Loucy (cell line): Measurements from ENCODE around the gene MDN1.

Source experiments
- H2AFZ ChIP-seq: fragments of 200-600 bp; sonication (generic); 2 replicates; pipeline ENCODE4 v1.6.0; 2016; ENCODE audit warnings: antibody characterized with exemption, mild to moderate bottlenecking, low read length, moderate library complexity
- H3F3A ChIP-seq: fragments of 200-600 bp; 2 replicates; pipeline ENCODE4 v1.6.0; 2016; ENCODE audit warnings: antibody characterized with exemption, low read depth, mild to moderate bottlenecking
- H3K27me3 ChIP-seq: fragments of 200-600 bp; sonication (generic); 2 replicates; pipeline ENCODE4 v1.6.1; 2014; ENCODE audit warnings: low read length, mild to moderate bottlenecking; ENCODE audit not compliant: insufficient read depth, poor library complexity, severe bottlenecking
- H3K36me3 ChIP-seq: fragments of 200-600 bp; sonication (generic); 2 replicates; pipeline ENCODE4 v1.6.1; 2016; ENCODE audit warnings: low read length; ENCODE audit not compliant: insufficient read depth
- H3K4me1 ChIP-seq: fragments of 200-600 bp; sonication (generic); 2 replicates; pipeline ENCODE4 v1.5.1; 2014; ENCODE audit warnings: low read length, mild to moderate bottlenecking; ENCODE audit not compliant: insufficient read depth, poor library complexity, severe bottlenecking
- H3K4me2 ChIP-seq: fragments of 200-600 bp; sonication (generic); 2 replicates; pipeline ENCODE4 v1.6.0; 2014; ENCODE audit warnings: antibody characterized with exemption, low read length, low read depth, mild to moderate bottlenecking; ENCODE audit not compliant: poor library complexity, severe bottlenecking
- H3K4me3 ChIP-seq: fragments of 200-600 bp; sonication (generic); 2 replicates; pipeline ENCODE4 v1.5.1; 2014; ENCODE audit warnings: low read length, mild to moderate bottlenecking, mixed read lengths; ENCODE audit not compliant: poor library complexity, severe bottlenecking
- H3K79me2 ChIP-seq: fragments of 200-600 bp; sonication (generic); 2 replicates; pipeline ENCODE4 v1.6.1; 2014; ENCODE audit warnings: low read length; ENCODE audit not compliant: insufficient read depth
- H3K9ac ChIP-seq: fragments of 200-600 bp; sonication (generic); 2 replicates; pipeline ENCODE4 v1.6.0; 2014; ENCODE audit warnings: mild to moderate bottlenecking, low read depth, low read length, moderate library complexity; ENCODE audit not compliant: poor library complexity, severe bottlenecking
- H3K9me2 ChIP-seq: fragments of 200-600 bp; sonication (generic); replicated peaks from 2 replicates; pipeline ENCODE4 v1.6.1; 2016; ENCODE audit warnings: low read depth, low read length, mixed read lengths
- H3K9me3 ChIP-seq: fragments of 200-600 bp; sonication (generic); 2 replicates; pipeline ENCODE4 v1.6.1; 2014; ENCODE audit warnings: mild to moderate bottlenecking, antibody characterized with exemption, low read length, low read depth; ENCODE audit not compliant: insufficient read depth
- H4K20me1 ChIP-seq: fragments of 200-600 bp; sonication (generic); 2 replicates; pipeline ENCODE4 v1.6.0; 2014; ENCODE audit warnings: antibody characterized with exemption, low read length, mild to moderate bottlenecking; ENCODE audit not compliant: insufficient read depth, poor library complexity, severe bottlenecking
- CTCF ChIP-seq: fragments of 200-600 bp; sonication (generic); conservative IDR thresholded peaks from 2 replicates; pipeline ENCODE4 v1.5.1; 2014; ENCODE audit warnings: mild to moderate bottlenecking, antibody characterized with exemption, low read length
- EZH2phosphoT487 ChIP-seq: fragments of 200-600 bp; IDR thresholded peaks from 2 replicates; pipeline ENCODE4 v1.6.1; 2018; ENCODE audit warnings: antibody characterized with exemption, mild to moderate bottlenecking, moderate library complexity, borderline replicate concordance

MDN1 gene

GRCh38 chr6:89616531-89616930, 203.1 kb downstream of the MDN1 start:
- no peaks in the 10 kb centered on the region for H4K20me1 ChIP-seq
- TF ChIP-seq CTCF (no peak), EZH2phosphoT487 (no peak)

GRCh38 chr6:89615882-89616281, 203.7 kb downstream of the MDN1 start:
- H3F3A ChIP-seq = no peaks in the 10 kb centered on the region
- no peaks in the 10 kb centered on the region for H3K27me3 ChIP-seq
- no peak overlapping the region for H2AFZ ChIP-seq
- peaks cover 8% of the 10 kb centered on the region for H3K4me1 ChIP-seq
- TF ChIP-seq CTCF = no peak
- TF ChIP-seq EZH2phosphoT487 = no peak
- H3K9ac ChIP-seq = no peak overlapping the region
- H3K4me2 ChIP-seq = no peak overlapping the region
- H3K36me3 ChIP-seq = no peaks in the 10 kb centered on the region
- H3K79me2 ChIP-seq = no peaks in the 10 kb centered on the region
- H3K9me3 ChIP-seq = no peaks in the 10 kb centered on the region
- H3K9me2 ChIP-seq = no peaks in the 10 kb centered on the region
- no peaks in the 10 kb centered on the region for H4K20me1 ChIP-seq
- no peak overlapping the region for H3K4me3 ChIP-seq

More at GRCh38 chr6:89616531-89616930, 203.1 kb downstream of the MDN1 start:
- H3K4me1 ChIP-seq = peaks cover 5% of the 10 kb centered on the region
- no peaks in the 10 kb centered on the region for H3K9me3 ChIP-seq
- no peak overlapping the region for H3K4me2 ChIP-seq
- H3K27me3 ChIP-seq = no peaks in the 10 kb centered on the region
- H3K4me3 ChIP-seq = no peak overlapping the region
- H2AFZ ChIP-seq = no peak overlapping the region
- H3K79me2 ChIP-seq = no peaks in the 10 kb centered on the region
- H3F3A ChIP-seq = no peaks in the 10 kb centered on the region
- H3K36me3 ChIP-seq = no peaks in the 10 kb centered on the region
- no peaks in the 10 kb centered on the region for H3K9me2 ChIP-seq
- H3K9ac ChIP-seq = no peak overlapping the region

DNA sequence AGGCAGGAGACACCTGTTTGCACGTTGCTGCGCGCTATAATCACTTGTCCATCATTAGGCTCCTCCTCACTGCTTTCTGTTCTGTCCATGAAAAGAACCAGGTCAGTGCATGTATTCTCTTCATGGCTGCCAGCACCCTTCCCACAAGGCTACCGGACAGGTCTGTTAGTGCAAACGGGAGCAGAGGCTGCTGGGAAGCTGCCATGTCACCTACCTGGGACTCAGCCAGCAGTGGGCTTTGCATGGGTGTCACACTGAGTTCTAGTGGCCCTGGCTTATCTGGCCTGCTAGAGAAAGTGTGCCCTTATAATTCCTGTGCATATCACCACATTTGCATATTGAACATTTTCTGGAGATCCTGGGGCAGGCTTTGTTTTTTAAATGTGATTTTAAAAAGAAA, 205.8 kb downstream of the MDN1 start:
- peaks cover 8% of the 10 kb centered on the region for H3K4me1 ChIP-seq
- H3K9me2 ChIP-seq = no peaks in the 10 kb centered on the region
- TF ChIP-seq EZH2phosphoT487 = no peak
- TF ChIP-seq CTCF = no peak
- H3K36me3 ChIP-seq = no peaks in the 10 kb centered on the region
- H3K4me3 ChIP-seq = no peak overlapping the region
- H3K4me2 ChIP-seq = no peak overlapping the region
- no peak overlapping the region for H3K9ac ChIP-seq
- H4K20me1 ChIP-seq = no peaks in the 10 kb centered on the region
- no peaks in the 10 kb centered on the region for H3K79me2 ChIP-seq
- no peaks in the 10 kb centered on the region for H3F3A ChIP-seq
- H3K27me3 ChIP-seq = no peaks in the 10 kb centered on the region
- H3K9me3 ChIP-seq = no peaks in the 10 kb centered on the region
- no peak overlapping the region for H2AFZ ChIP-seq
